ENCODE results near the gene MAP4. TPM values are rescaled to one million over a fixed set of nuclear protein-coding genes. Genes with fewer than 3 reads are reported as not detected.

MAP4 gene
- total and polyA plus RNA-seq, 2 of the 13 experiments (the other 11 are each of a cell fraction or from before 2014, with no cell fraction given): 33.1 to 38.7 TPM

DNA sequence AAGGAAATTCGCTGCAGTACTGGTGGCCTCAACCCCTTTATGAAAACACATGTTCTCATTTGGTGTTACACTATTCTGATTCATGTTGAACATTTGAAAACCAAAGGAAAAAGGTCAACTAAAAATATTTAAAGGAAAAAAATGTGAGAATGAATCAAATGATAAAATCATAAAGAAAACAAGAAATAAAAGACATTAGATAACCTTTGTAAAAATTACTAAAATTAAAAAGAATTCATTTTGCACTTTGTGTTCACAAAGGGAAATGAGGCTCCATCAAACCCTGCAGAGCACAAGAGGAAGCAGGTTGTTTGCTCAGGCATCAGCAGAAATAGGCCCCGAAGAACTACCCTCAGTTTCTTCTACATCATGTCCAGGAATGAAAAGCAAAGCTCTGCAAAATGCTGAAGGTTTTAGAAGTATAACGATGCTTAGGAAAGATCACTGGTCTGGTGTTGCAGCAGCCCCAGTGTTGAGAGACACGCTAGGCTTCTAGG lies 41.2 kb downstream of the MAP4 start:
- H3K4me2 ChIP-seq (ENCODE audit: low read depth, low read length): no peak overlapping the region
- FAIRE-seq: no peak
- TF ChIP-seq ZNF101 (CRISPR knock-in tag; IDR thresholded peaks at IDR 0.05; ENCODE audit: borderline replicate concordance, low read depth) (no peak), TOPORS (CRISPR knock-in tag; IDR thresholded peaks at IDR 0.05) (no peak), SETDB1 (CRISPR knock-in tag; IDR thresholded peaks at IDR 0.05; ENCODE audit: borderline replicate concordance) (no peak), ELF1 (CRISPR knock-in tag; IDR thresholded peaks at IDR 0.05) (no peak), FOXM1 (CRISPR knock-in tag; IDR thresholded peaks at IDR 0.05) (no peak), ZKSCAN1 (IDR thresholded peaks at IDR 0.05; ENCODE audit: low read length) (no peak)
- TF ChIP-seq, protein P1, sequence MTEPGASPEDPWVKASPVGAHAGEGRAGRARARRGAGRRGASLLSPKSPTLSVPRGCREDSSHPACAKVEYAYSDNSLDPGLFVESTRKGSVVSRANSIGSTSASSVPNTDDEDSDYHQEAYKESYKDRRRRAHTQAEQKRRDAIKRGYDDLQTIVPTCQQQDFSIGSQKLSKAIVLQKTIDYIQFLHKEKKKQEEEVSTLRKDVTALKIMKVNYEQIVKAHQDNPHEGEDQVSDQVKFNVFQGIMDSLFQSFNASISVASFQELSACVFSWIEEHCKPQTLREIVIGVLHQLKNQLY (CRISPR knock-in tag; IDR thresholded peaks at IDR 0.05): no peak
- TF ChIP-seq, protein P2, sequence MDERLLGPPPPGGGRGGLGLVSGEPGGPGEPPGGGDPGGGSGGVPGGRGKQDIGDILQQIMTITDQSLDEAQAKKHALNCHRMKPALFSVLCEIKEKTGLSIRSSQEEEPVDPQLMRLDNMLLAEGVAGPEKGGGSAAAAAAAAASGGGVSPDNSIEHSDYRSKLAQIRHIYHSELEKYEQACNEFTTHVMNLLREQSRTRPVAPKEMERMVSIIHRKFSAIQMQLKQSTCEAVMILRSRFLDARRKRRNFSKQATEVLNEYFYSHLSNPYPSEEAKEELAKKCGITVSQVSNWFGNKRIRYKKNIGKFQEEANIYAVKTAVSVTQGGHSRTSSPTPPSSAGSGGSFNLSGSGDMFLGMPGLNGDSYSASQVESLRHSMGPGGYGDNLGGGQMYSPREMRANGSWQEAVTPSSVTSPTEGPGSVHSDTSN (CRISPR knock-in tag; IDR thresholded peaks at IDR 0.05): no peak
- TF ChIP-seq, protein P3, sequence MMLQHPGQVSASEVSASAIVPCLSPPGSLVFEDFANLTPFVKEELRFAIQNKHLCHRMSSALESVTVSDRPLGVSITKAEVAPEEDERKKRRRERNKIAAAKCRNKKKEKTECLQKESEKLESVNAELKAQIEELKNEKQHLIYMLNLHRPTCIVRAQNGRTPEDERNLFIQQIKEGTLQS (CRISPR knock-in tag; IDR thresholded peaks at IDR 0.05): no peak
- TF ChIP-seq, protein P4, sequence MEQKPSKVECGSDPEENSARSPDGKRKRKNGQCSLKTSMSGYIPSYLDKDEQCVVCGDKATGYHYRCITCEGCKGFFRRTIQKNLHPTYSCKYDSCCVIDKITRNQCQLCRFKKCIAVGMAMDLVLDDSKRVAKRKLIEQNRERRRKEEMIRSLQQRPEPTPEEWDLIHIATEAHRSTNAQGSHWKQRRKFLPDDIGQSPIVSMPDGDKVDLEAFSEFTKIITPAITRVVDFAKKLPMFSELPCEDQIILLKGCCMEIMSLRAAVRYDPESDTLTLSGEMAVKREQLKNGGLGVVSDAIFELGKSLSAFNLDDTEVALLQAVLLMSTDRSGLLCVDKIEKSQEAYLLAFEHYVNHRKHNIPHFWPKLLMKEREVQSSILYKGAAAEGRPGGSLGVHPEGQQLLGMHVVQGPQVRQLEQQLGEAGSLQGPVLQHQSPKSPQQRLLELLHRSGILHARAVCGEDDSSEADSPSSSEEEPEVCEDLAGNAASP (CRISPR knock-in tag; IDR thresholded peaks at IDR 0.05; ENCODE audit: borderline replicate concordance): no peak
- TF ChIP-seq, protein P5, sequence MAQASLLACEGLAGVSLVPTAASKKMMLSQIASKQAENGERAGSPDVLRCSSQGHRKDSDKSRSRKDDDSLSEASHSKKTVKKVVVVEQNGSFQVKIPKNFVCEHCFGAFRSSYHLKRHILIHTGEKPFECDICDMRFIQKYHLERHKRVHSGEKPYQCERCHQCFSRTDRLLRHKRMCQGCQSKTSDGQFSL (CRISPR knock-in tag; IDR thresholded peaks at IDR 0.05): no peak

More for the DNA sequence above, 41.2 kb downstream of the MAP4 start:
- H3K27me3 ChIP-seq (ENCODE audit: control insufficient read depth in 1 of 2, insufficient read depth in 2 of 2, low read length in 2 of 2): no peaks in the 10 kb centered on the region
- POLR2A ChIA-PET: no interaction called here
- H3K36me3 ChIP-seq (replicated peaks in 1 of 2; ENCODE audit: control insufficient read depth in 1 of 2, insufficient read depth in 2 of 2, low read length in 2 of 2): peaks cover 0 to 23% of the 10 kb centered on the region in 2 experiments; a peak in 2 of 5 replicates
- H3K4me1 ChIP-seq (ENCODE audit: insufficient read depth, low read length): no peaks in the 10 kb centered on the region
- intact Hi-C loops (cut with micrococcal nuclease; ENCODE audit: unreplicated experiment): no loop called here
- ATAC-seq (no peak), DNase-seq (ENCODE audit: low spot score) (no peak)
- no peaks in the 10 kb centered on the region for H3K9me3 ChIP-seq (ENCODE audit: low read length)
- H3K9ac ChIP-seq (ENCODE audit: insufficient read depth, low read depth, low read length): no peak overlapping the region
- no peak overlapping the region for H3K4me3 ChIP-seq (replicated peaks in 1 of 3; ENCODE audit: insufficient read depth in 1 of 3, low read depth in 2 of 3, low read length in 3 of 3)
- H3K27ac ChIP-seq (ENCODE audit: extremely low read length, insufficient read depth, low read length): no peak overlapping the region
- no peak overlapping the region for H2AFZ ChIP-seq (ENCODE audit: low read length)
- CTCF ChIA-PET (ENCODE audit: low intra/inter-chr PET ratio, low total read pairs): no interaction called here
- H3K79me2 ChIP-seq (ENCODE audit: insufficient read depth, low read length): peaks cover 2% of the 10 kb centered on the region
- no peaks in the 10 kb centered on the region for H4K20me1 ChIP-seq (ENCODE audit: insufficient read depth, low read length)
- WGBS (ENCODE audit: low lambda C conversion rate): 93% methylated on average over 4 of the region's 4 CpGs
- no TSS peak for BruUV-seq (replicated peaks)
- in situ Hi-C loops (cut with HindIII; ENCODE audit: extremely low pct_ligation_motif_present, low pct_unique_long_range_greater_than_20kb): no loop called here
